HepG2 (cell line): ENCODE results near the gene KCNC2. TPM values are rescaled to one million over a fixed set of nuclear protein-coding genes. Genes with fewer than 3 reads are reported as not detected.

Source experiments
- ATAC-seq: fragments of 200-7000 bp; cut with Tn5 transposase; 3 replicates; pipeline ENCODE4 v1.9.1; 2020; ENCODE audit warnings: mild to moderate bottlenecking, moderate library complexity
- BruUV-seq: library from RNA; stranded (reverse); fragments of 400-500 nt; replicated peaks from 2 replicates; lab custom pipeline; 2021; lab: Mats Ljungman, UMichigan
- CTCF ChIA-PET: fragments of 300-600 bp; formaldehyde crosslinking; extraction: SDS; loops from one replicate; lab custom pipeline; 2021; ENCODE audit warnings: low total read pairs, inconsistent platforms, low intra/inter-chr PET ratio; lab: Yijun Ruan, JAX
- POLR2A ChIA-PET: fragments of 350-600 bp; sonication (Branson Sonifier 250); formaldehyde crosslinking; loops from one replicate; lab custom pipeline; 2020; ENCODE audit warnings: antibody characterized with exemption, inconsistent platforms; lab: Yijun Ruan, JAX
- DNase-seq: peaks from one replicate; pipeline ENCODE4 v3.0.0-alpha.2; 2015; ENCODE audit warnings: low spot score
- FAIRE-seq: peaks from 3 replicates; lab custom pipeline; 2011; peaks lifted over from hg19 to GRCh38; lab: Jason Lieb, UNC
- H2AFZ ChIP-seq: one replicate; pipeline ENCODE4 v1.6.1; 2011; ENCODE audit warnings: low read length, inconsistent platforms
- H3K27ac ChIP-seq: fragments of 300-600 bp; 3 replicates; pipeline ENCODE4 v1.8.0; 2011; ENCODE audit warnings: mixed run types, mild to moderate bottlenecking, mixed read lengths, low read length, inconsistent platforms; ENCODE audit not compliant: insufficient read depth; ENCODE audit errors: extremely low read length
- H3K27me3 ChIP-seq, 2 experiments: fragments of 200-600 bp in 1 of 2; 2 replicates in 1 of 2; 3 replicates in 1 of 2; pipeline versions ENCODE4 v1.6.0 to v1.8.0; 2011; ENCODE audit warnings: low read length in 2 of 2, mild to moderate bottlenecking in 2 of 2, moderate library complexity in 2 of 2, inconsistent platforms in 1 of 2; ENCODE audit not compliant: insufficient read depth in 2 of 2, control insufficient read depth in 1 of 2
- H3K36me3 ChIP-seq, 2 experiments: fragments of 200-600 bp in 1 of 2; replicated peaks in 1 of 2; 2 replicates in 1 of 2; 3 replicates in 1 of 2; pipeline versions ENCODE4 v1.5.1 to v1.8.0; 2011; ENCODE audit warnings: low read length in 2 of 2, inconsistent platforms in 1 of 2; ENCODE audit not compliant: insufficient read depth in 2 of 2, control insufficient read depth in 1 of 2
- H3K4me1 ChIP-seq: 2 replicates; pipeline ENCODE4 v1.5.1; 2012; ENCODE audit warnings: low read length, inconsistent platforms; ENCODE audit not compliant: insufficient read depth
- H3K4me2 ChIP-seq: 2 replicates; pipeline ENCODE4 v1.6.0; 2011; ENCODE audit warnings: low read depth, low read length, inconsistent platforms
- H3K4me3 ChIP-seq, 3 experiments: fragments of 200-600 bp in 1 of 3; sonication (generic), shearing (Covaris generic) in 1 of 3; replicated peaks in 1 of 3; 2 replicates each; pipeline ENCODE4 v1.5.1; 2011 to 2016; ENCODE audit warnings: low read length in 3 of 3, inconsistent platforms in 2 of 3, low read depth in 2 of 3, mild to moderate bottlenecking in 2 of 3, control low read depth in 1 of 3, mixed read lengths in 1 of 3; ENCODE audit not compliant: insufficient read depth in 1 of 3
- H3K79me2 ChIP-seq: one replicate; pipeline ENCODE4 v1.6.1; 2011; ENCODE audit warnings: low read length, inconsistent platforms; ENCODE audit not compliant: insufficient read depth
- H3K9ac ChIP-seq: 2 replicates; pipeline ENCODE4 v1.6.0; 2011; ENCODE audit warnings: mild to moderate bottlenecking, low read depth, low read length, inconsistent platforms; ENCODE audit not compliant: insufficient read depth
- H3K9me3 ChIP-seq: 2 replicates; pipeline ENCODE4 v1.5.1; 2012; ENCODE audit warnings: mild to moderate bottlenecking, low read length
- H4K20me1 ChIP-seq: 2 replicates; pipeline ENCODE4 v1.6.0; 2011; ENCODE audit warnings: inconsistent platforms, mild to moderate bottlenecking, low read length, moderate library complexity; ENCODE audit not compliant: insufficient read depth
- CBX1 ChIP-seq: IDR thresholded peaks from one replicate; pipeline ENCODE4 v1.6.1; 2016; ENCODE audit warnings: antibody characterized with exemption, low read depth
- CCDC6 ChIP-seq: sonication (generic); formaldehyde crosslinking; IDR thresholded peaks from 2 replicates; pipeline ENCODE4 v1.8.1; 2022; ENCODE audit warnings: mild to moderate bottlenecking, missing genetic modification reagents, moderate library complexity
- GATAD2A ChIP-seq: IDR thresholded peaks from 2 replicates; pipeline ENCODE4 v1.6.1; 2016
- GTF2F1 ChIP-seq: fragments of 150-350 bp; IDR thresholded peaks from 2 replicates; pipeline ENCODE4 v1.6.1; 2014; ENCODE audit warnings: low read length
- IRX3 ChIP-seq: sonication (generic); formaldehyde crosslinking; IDR thresholded peaks from 2 replicates; pipeline ENCODE4 v1.8.1; 2023; ENCODE audit warnings: mild to moderate bottlenecking, low read depth, missing genetic modification reagents, borderline replicate concordance
- MNT ChIP-seq: fragments of 450-650 bp; IDR thresholded peaks from 2 replicates; pipeline ENCODE4 v1.6.1; 2016
- MXI1 ChIP-seq: IDR thresholded peaks from 3 replicates; pipeline ENCODE4 v1.6.1; 2012; ENCODE audit warnings: low read depth, low read length, inconsistent platforms, borderline replicate concordance
- SRSF9 ChIP-seq: fragments of 200-400 bp; formaldehyde crosslinking; IDR thresholded peaks from 2 replicates; pipeline ENCODE4 v1.6.1; 2018; ENCODE audit warnings: borderline replicate concordance, mild to moderate bottlenecking, low read depth, low read length; ENCODE audit not compliant: insufficient read depth, poor library complexity, severe bottlenecking
- TRIM24 ChIP-seq: sonication (generic); formaldehyde crosslinking; IDR thresholded peaks from 2 replicates; pipeline ENCODE4 v1.8.0; 2022; ENCODE audit warnings: mild to moderate bottlenecking, missing genetic modification reagents
- ZFAT ChIP-seq: sonication (generic); formaldehyde crosslinking; conservative IDR thresholded peaks from 2 replicates; pipeline ENCODE4 v1.8.1; 2023; ENCODE audit warnings: missing genetic modification reagents, inconsistent platforms
- ZNF317 ChIP-seq: sonication (generic); formaldehyde crosslinking; IDR thresholded peaks from 2 replicates; pipeline ENCODE4 v1.5.0; 2020; ENCODE audit warnings: mild to moderate bottlenecking, missing genetic modification reagents
- ZNF749 ChIP-seq: sonication (generic); formaldehyde crosslinking; IDR thresholded peaks from 2 replicates; pipeline ENCODE4 v1.8.0; 2022; ENCODE audit warnings: mild to moderate bottlenecking, missing genetic modification reagents, moderate library complexity, borderline replicate concordance
- WGBS: methylation state at CpG from one replicate; pipeline ENCODE4 v1.1.6; 2017; ENCODE audit warnings: low lambda C conversion rate; 5-methylcytosine and 5-hydroxymethylcytosine counted together
- in situ Hi-C: cut with HindIII; loops from 2 replicates; pipeline ENCODE4 v1.10.0; 2017; ENCODE audit warnings: low pct_unique_long_range_greater_than_20kb; ENCODE audit not compliant: extremely low pct_ligation_motif_present
- intact Hi-C: fragments of 100-400 bp; cut with micrococcal nuclease; formaldehyde crosslinking; loops from one replicate; pipeline ENCODE4 v1.10.0; 2022; ENCODE audit not compliant: unreplicated experiment
- polyA plus RNA-seq, 8 experiments: library from polyadenylated mRNA; depleted of rRNA in 3 of 8; stranded (reverse) in 7 of 8; unstranded in 1 of 8; fragments of >200 nt; fragmentation: Illumina TruSeq in 4 of 8; extraction: Trizol in 4 of 8; gene quantifications; 2 replicates each; pipeline versions ENCODE4 v1.2.1 to v1.2.3, GENCODE V29; 2011 to 2016; ENCODE audit warnings: low read depth in 4 of 8, missing spikeins in 1 of 8, mixed read lengths in 1 of 8; ENCODE audit not compliant: insufficient read depth in 1 of 8
- total RNA-seq, 5 experiments: library from RNA; depleted of rRNA; stranded (reverse); fragments of >200 nt; fragmentation: Illumina TruSeq; extraction: Trizol; gene quantifications; 2 replicates each; pipeline ENCODE4 v1.2.3, GENCODE V29; 2016; ENCODE audit warnings: low read depth in 1 of 5
- TF ChIP-seq, protein P1 (sequence below): sonication (generic); formaldehyde crosslinking; IDR thresholded peaks from 2 replicates; pipeline ENCODE4 v1.8.1; 2022; ENCODE audit warnings: mild to moderate bottlenecking, missing genetic modification reagents

The KCNC2 gene
- total and polyA plus RNA-seq, 2 of the 13 experiments (the other 11 are each of a cell fraction or from before 2014, with no cell fraction given) = not detected

- TF ChIP-seq, protein P1, sequence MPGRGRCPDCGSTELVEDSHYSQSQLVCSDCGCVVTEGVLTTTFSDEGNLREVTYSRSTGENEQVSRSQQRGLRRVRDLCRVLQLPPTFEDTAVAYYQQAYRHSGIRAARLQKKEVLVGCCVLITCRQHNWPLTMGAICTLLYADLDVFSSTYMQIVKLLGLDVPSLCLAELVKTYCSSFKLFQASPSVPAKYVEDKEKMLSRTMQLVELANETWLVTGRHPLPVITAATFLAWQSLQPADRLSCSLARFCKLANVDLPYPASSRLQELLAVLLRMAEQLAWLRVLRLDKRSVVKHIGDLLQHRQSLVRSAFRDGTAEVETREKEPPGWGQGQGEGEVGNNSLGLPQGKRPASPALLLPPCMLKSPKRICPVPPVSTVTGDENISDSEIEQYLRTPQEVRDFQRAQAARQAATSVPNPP (CRISPR knock-in tag) = no peak
- TF ChIP-seq GTF2F1 = no peak
- no peak for TF ChIP-seq MXI1
- TF ChIP-seq SRSF9 = no peak
- TF ChIP-seq GATAD2A = no peak
Observed at GRCh38 chr12:75121036-75121705, 88.5 kb downstream of the KCNC2 start (continued).

DNA sequence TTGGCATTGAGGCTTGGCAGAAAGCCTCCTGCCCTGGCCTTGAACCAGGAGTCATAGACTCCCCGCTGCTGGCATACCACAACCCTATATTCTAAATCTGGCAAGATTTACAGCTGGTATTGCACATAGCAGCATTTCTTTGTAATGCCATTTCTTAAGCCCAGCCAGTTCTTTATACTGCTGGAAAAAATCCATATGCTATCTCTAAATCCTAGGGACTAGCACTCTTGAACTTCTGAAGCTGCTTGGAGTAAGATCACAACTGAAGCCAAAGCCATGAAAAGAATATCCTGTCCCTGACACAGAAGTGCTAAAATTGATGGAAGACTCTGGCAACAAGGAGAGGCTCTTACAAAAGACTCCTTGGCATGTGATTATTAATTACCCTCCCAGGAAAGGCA lies 89.3 kb downstream of the KCNC2 start:
- Histone ChIP-seq H3K9ac (no peak overlapping the region), H3K9me3 (no peaks in the 10 kb centered on the region), H3K4me3 (no peak overlapping the region), H3K4me2 (no peak overlapping the region), H3K27ac (no peak overlapping the region), H4K20me1 (no peaks in the 10 kb centered on the region), H3K4me1 (no peaks in the 10 kb centered on the region), H3K79me2 (no peaks in the 10 kb centered on the region), H3K27me3 (no peaks in the 10 kb centered on the region; a peak in 1 of 5 replicates), H3K36me3 (no peaks in the 10 kb centered on the region), H2AFZ (no peak overlapping the region)
- DNase-seq (no peak), ATAC-seq (no peak), FAIRE-seq (no peak)
- no peak for TF ChIP-seq MNT
- no peak for TF ChIP-seq TRIM24 (CRISPR knock-in tag)
- TF ChIP-seq ZNF317 (CRISPR knock-in tag) = no peak
- no peak for TF ChIP-seq CCDC6 (CRISPR knock-in tag)
- TF ChIP-seq IRX3 (CRISPR knock-in tag) = no peak
- TF ChIP-seq ZNF749 = no peak
- no peak for TF ChIP-seq CBX1
- no peak for TF ChIP-seq ZFAT (CRISPR knock-in tag)
- intact Hi-C loops (no loop called here), in situ Hi-C loops (no loop called here)
- BruUV-seq = no TSS peak
- CTCF ChIA-PET = no interaction called here
- 0% methylated on average over 1 of the region's 1 CpG for whole genome bisulfite sequencing
- POLR2A ChIA-PET = no interaction called here
